Measurements from ENCODE around the gene STRIT1.

DNA sequence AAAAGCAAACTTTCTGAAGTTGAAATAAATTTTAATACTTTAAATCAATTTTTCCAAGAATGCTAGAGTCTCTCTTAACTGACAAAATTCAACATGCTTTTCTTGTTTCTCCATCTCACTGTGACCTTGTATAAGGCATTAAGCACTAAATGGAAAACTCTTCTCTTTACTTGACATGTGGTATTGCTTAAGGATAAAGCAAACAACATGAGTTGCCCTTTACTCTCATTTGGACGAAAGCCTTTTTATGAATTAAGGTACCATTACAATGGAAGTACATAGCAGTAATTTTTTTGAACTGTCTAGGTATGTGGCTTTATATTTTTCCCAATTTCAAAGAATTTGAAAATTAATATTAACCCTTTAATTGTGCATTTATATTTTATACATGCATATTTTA, 1.4 kb downstream of the STRIT1 start:
- TF ChIP-seq TCF7L2 (IDR thresholded peaks at IDR 0.05; ENCODE audit: low read depth, low read length) = no peak
- TF ChIP-seq, protein P1, sequence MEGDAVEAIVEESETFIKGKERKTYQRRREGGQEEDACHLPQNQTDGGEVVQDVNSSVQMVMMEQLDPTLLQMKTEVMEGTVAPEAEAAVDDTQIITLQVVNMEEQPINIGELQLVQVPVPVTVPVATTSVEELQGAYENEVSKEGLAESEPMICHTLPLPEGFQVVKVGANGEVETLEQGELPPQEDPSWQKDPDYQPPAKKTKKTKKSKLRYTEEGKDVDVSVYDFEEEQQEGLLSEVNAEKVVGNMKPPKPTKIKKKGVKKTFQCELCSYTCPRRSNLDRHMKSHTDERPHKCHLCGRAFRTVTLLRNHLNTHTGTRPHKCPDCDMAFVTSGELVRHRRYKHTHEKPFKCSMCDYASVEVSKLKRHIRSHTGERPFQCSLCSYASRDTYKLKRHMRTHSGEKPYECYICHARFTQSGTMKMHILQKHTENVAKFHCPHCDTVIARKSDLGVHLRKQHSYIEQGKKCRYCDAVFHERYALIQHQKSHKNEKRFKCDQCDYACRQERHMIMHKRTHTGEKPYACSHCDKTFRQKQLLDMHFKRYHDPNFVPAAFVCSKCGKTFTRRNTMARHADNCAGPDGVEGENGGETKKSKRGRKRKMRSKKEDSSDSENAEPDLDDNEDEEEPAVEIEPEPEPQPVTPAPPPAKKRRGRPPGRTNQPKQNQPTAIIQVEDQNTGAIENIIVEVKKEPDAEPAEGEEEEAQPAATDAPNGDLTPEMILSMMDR (IDR thresholded peaks at IDR 0.05) = no peak

Measured in Panc1 (cell line).